Endothelial cell (in vitro differentiated cells): ENCODE data around the gene CAGE1. TPM values are rescaled to one million over a fixed set of nuclear protein-coding genes. Genes with fewer than 3 reads are reported as not detected.
A peak's percentile ranks its signal among the peaks of the same experiment; 100 is the strongest.

ENCODE experiments used
- DNase-seq: peaks from one replicate; pipeline ENCODE4 v3.0.0; 2021; ENCODE audit warnings: low spot score
- H3K27ac Mint-ChIP-seq: one replicate; pipeline ENCODE4 v1.8.0; 2021; ENCODE audit warnings: mixed read lengths, inconsistent platforms; ENCODE audit not compliant: unreplicated experiment
- H3K27me3 Mint-ChIP-seq: one replicate; pipeline ENCODE4 v1.8.0; 2021; ENCODE audit warnings: mild to moderate bottlenecking, moderate library complexity, mixed read lengths, inconsistent platforms; ENCODE audit not compliant: unreplicated experiment
- H3K36me3 Mint-ChIP-seq: one replicate; pipeline ENCODE4 v1.8.0; 2021; ENCODE audit warnings: mild to moderate bottlenecking, low read depth, mixed read lengths, inconsistent platforms; ENCODE audit not compliant: unreplicated experiment
- H3K4me1 Mint-ChIP-seq: one replicate; pipeline ENCODE4 v1.8.0; 2021; ENCODE audit warnings: mild to moderate bottlenecking, mixed read lengths, inconsistent platforms; ENCODE audit not compliant: unreplicated experiment
- H3K4me3 Mint-ChIP-seq: one replicate; pipeline ENCODE4 v1.8.0; 2021; ENCODE audit warnings: mild to moderate bottlenecking, mixed read lengths, inconsistent platforms; ENCODE audit not compliant: unreplicated experiment
- H3K9me3 Mint-ChIP-seq: one replicate; pipeline ENCODE4 v1.8.0; 2021; ENCODE audit warnings: mixed read lengths, inconsistent platforms; ENCODE audit not compliant: unreplicated experiment
- total RNA-seq: library from RNA; stranded (reverse); fragmentation: NEBNext Ultra II Directional; extraction: Animal tissue kit (Norgen Biotek cat#: 25700); gene quantifications from one replicate; pipeline ENCODE4 v1.2.1, GENCODE V29; 2021; ENCODE audit not compliant: unreplicated experiment
- TF ChIP-seq, protein P1 (sequence below): fragments of 200-600 bp; sonication (generic); IDR thresholded peaks from one replicate; pipeline ENCODE4 v1.5.0; 2021; ENCODE audit warnings: antibody characterized with exemption; ENCODE audit not compliant: unreplicated experiment

Gene CAGE1
- total RNA-seq, 1 donor from 2014 or later: not detected

DNA sequence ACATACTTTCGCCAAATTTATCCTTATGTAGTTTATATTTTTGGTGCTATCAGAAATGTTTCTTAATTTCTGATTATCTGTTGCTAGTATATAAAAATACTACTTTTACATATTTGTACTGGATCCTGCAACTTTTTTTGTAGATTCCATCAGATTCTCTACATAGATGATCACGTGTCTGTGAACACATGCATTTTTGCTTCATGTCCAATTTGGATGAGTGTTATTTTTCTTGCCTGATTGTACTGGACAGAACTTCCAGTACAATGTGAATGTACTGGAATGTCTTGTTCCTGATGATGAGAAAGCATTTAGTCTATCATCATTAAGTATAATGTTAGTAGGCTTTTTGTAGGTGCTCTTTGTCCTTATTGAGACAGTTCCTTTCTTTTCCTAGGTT lies 51.5 kb downstream of the CAGE1 start:
- no peak for DNase-seq
- Mint-ChIP-seq H3K4me3 (no peak overlapping the region), H3K27ac (no peak overlapping the region), H3K36me3 (no peaks in the 10 kb centered on the region), H3K4me1 (no peaks in the 10 kb centered on the region), H3K9me3 (no peaks in the 10 kb centered on the region), H3K27me3 (peaks cover 2% of the 10 kb centered on the region)
- TF ChIP-seq, protein P1, sequence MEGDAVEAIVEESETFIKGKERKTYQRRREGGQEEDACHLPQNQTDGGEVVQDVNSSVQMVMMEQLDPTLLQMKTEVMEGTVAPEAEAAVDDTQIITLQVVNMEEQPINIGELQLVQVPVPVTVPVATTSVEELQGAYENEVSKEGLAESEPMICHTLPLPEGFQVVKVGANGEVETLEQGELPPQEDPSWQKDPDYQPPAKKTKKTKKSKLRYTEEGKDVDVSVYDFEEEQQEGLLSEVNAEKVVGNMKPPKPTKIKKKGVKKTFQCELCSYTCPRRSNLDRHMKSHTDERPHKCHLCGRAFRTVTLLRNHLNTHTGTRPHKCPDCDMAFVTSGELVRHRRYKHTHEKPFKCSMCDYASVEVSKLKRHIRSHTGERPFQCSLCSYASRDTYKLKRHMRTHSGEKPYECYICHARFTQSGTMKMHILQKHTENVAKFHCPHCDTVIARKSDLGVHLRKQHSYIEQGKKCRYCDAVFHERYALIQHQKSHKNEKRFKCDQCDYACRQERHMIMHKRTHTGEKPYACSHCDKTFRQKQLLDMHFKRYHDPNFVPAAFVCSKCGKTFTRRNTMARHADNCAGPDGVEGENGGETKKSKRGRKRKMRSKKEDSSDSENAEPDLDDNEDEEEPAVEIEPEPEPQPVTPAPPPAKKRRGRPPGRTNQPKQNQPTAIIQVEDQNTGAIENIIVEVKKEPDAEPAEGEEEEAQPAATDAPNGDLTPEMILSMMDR: no peak

DNA sequence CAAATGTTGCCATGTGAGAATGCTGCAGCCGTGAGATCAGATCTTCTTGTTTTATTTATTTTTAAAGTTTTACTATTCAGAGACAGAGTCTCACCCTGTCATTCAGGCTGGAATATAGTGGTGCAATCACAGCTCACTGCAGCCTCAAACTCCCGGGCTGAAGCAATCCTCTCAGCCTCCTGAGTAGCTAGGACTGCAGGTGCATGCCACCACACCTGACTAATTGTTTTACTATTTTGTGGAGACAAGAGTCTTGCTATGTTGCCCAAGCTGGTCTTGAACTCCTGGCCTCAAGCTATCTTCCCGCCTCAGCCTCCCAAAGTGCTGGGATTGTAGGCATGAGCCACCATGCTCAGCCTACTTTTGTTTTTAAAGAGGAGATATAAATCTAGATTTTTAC lies 54.0 kb downstream of the CAGE1 start:
- TF ChIP-seq, protein P1: no peak
- Mint-ChIP-seq H3K27ac (no peak overlapping the region), H3K27me3 (peaks cover 2% of the 10 kb centered on the region), H3K4me1 (no peaks in the 10 kb centered on the region), H3K9me3 (no peaks in the 10 kb centered on the region), H3K36me3 (no peaks in the 10 kb centered on the region), H3K4me3 (no peak overlapping the region)
- no peak for DNase-seq

DNA sequence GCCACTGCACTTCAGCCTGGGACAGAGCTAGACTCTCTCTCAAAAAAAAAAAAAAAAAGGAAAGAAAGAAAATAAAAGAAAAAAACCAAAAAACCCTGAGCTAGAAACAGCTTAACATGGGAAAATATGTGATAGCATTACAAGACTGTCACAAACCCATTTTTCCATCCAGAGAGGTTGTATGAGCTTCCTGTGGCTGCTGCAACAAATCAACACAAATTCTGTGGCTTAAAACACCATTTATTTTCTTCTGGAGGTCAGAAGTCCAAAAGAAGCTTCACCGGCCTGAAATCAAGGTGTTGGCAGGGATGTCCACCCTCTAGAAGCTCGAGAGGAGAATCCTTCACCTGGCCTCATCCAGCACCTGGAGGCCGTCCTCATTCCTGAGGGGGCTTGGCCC lies 54.9 kb downstream of the CAGE1 start:
- H3K27ac Mint-ChIP-seq: no peak overlapping the region
- H3K9me3 Mint-ChIP-seq: no peaks in the 10 kb centered on the region
- no peak for DNase-seq
- TF ChIP-seq, protein P1: no peak
- H3K36me3 Mint-ChIP-seq: no peaks in the 10 kb centered on the region
- no peak overlapping the region for H3K4me3 Mint-ChIP-seq
- peaks cover 2% of the 10 kb centered on the region for H3K27me3 Mint-ChIP-seq
- no peaks in the 10 kb centered on the region for H3K4me1 Mint-ChIP-seq

DNA sequence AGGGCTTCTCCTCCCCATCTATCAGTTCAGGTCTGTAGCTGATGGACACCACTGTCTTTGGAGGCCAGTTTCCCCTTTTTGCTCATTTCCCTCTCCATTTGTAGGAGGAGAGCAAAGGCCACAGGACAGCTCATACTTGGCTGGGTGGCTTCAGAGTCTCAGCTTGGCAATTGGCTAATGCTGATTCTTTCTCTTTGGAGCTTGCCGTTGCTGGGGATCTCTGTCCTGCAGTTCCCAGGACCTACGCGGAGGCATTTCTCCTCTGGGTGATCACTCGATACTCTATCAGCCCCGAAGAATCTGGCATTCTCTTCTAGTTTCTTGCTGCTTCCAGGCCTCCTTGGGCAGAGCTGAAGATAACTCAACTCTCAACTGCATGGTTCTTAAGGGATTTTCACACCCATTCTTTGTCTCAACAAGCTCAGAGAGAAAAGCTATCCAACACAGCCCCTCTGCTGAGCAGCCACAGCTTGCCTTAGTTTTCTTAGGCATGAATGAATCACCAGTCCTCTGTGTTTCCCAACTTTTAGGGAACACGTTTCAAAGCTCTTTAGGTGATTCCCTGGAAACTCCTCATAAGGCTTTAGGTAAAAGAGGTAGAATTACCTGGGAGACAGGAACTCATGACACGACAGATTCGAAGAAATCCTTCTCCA lies 57.3 kb downstream of the CAGE1 start:
- H3K27ac Mint-ChIP-seq: peak overlapping the region; percentile 38
- peaks cover 2% of the 10 kb centered on the region for H3K27me3 Mint-ChIP-seq
- no peak for DNase-seq
- H3K36me3 Mint-ChIP-seq: no peaks in the 10 kb centered on the region
- H3K4me1 Mint-ChIP-seq: no peaks in the 10 kb centered on the region
- H3K4me3 Mint-ChIP-seq: no peak overlapping the region
- no peaks in the 10 kb centered on the region for H3K9me3 Mint-ChIP-seq
- TF ChIP-seq, protein P1: no peak

DNA sequence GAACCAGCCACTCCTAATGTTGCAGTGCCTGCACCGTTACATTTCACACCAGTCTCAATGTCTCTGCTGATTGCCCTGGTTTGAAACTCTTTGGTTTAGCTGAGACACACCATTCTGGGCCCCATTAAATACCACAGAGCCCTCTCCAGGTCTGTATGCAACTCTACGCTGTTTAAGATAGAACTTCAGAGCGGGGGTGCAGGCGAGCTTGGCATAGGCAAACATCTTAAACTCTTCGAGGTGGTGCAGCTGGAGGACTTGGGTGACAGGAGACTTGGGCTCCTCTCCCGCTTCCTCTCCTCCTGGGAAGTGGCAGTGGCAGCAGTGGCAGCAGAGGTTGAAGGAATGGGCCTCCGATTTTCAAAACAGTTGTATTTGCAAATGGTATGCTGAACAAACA lies 58.1 kb downstream of the CAGE1 start:
- Mint-ChIP-seq H3K27ac (no peak overlapping the region), H3K9me3 (no peaks in the 10 kb centered on the region), H3K36me3 (no peaks in the 10 kb centered on the region), H3K4me3 (no peak overlapping the region), H3K4me1 (no peaks in the 10 kb centered on the region), H3K27me3 (peaks cover 2% of the 10 kb centered on the region)
- DNase-seq: no peak
- TF ChIP-seq, protein P1: no peak
